HG03442 (cell line): ENCODE data around the gene BRCA1.
"Not testable (repeated sequence)": the region's sequence is repeated elsewhere in the genome, so short reads cannot be mapped to it uniquely, and the experiment has no call there.

ENCODE experiments used
- ATAC-seq: cut with Tn5 transposase; IDR thresholded peaks from one replicate; pipeline ENCODE4 v1.9.1; 2021; ENCODE audit warnings: mild to moderate bottlenecking, moderate library complexity; ENCODE audit not compliant: unreplicated experiment

Gene BRCA1

GRCh38 chr17:43134774-43135453 lies 9.8 kb upstream of the BRCA1 start:
- no peak for ATAC-seq

GRCh38 chr17:43133439-43133838 lies 8.3 kb upstream of the BRCA1 start:
- not testable (repeated sequence) for ATAC-seq

- no peak for ATAC-seq
These were observed 7.0 kb upstream of the BRCA1 start for GRCh38 chr17:43132117-43132516.

GRCh38 chr17:43129671-43130010 lies 4.5 kb upstream of the BRCA1 start:
- no peak for ATAC-seq

- not testable (repeated sequence) for ATAC-seq
These were observed 2.2 kb upstream of the BRCA1 start for GRCh38 chr17:43127333-43127876.

GRCh38 chr17:43126911-43127290 lies 1.7 kb upstream of the BRCA1 start:
- no peak for ATAC-seq

- no peak for ATAC-seq
These were observed 1.1 kb upstream of the BRCA1 start for GRCh38 chr17:43125967-43126910.

GRCh38 chr17:43118679-43119615 lies 6.2 kb downstream of the BRCA1 start:
- no peak for ATAC-seq

- ATAC-seq, result no peak
These were observed 11.0 kb downstream of the BRCA1 start for GRCh38 chr17:43114151-43114552.

GRCh38 chr17:43106552-43106951 lies 18.6 kb downstream of the BRCA1 start:
- no peak for ATAC-seq

GRCh38 chr17:43105146-43105545 lies 20.0 kb downstream of the BRCA1 start:
- no peak for ATAC-seq

GRCh38 chr17:43104665-43105064 lies 20.5 kb downstream of the BRCA1 start:
- ATAC-seq, result no peak

GRCh38 chr17:43095364-43095763 lies 29.8 kb downstream of the BRCA1 start:
- ATAC-seq, result not testable (repeated sequence)

- no peak for ATAC-seq
These were observed 30.9 kb downstream of the BRCA1 start for GRCh38 chr17:43094129-43094835.

- ATAC-seq, result no peak
These were observed 32.3 kb downstream of the BRCA1 start for GRCh38 chr17:43092901-43093300.

GRCh38 chr17:43090022-43090421 lies 35.1 kb downstream of the BRCA1 start:
- no peak for ATAC-seq

GRCh38 chr17:43085474-43085873 lies 39.7 kb downstream of the BRCA1 start:
- ATAC-seq, result no peak

- ATAC-seq, result no peak
These were observed 45.4 kb downstream of the BRCA1 start for GRCh38 chr17:43079641-43080302.

GRCh38 chr17:43074869-43075268 lies 50.3 kb downstream of the BRCA1 start:
- no peak for ATAC-seq

- ATAC-seq, result no peak
These were observed 54.3 kb downstream of the BRCA1 start for GRCh38 chr17:43070872-43071271.
